GM18868 (cell line): Measurements from ENCODE around the gene SH3RF1.

Experiments used
- ATAC-seq: cut with Tn5 transposase; IDR thresholded peaks from one replicate; pipeline ENCODE4 v1.9.1; 2021; ENCODE audit warnings: mild to moderate bottlenecking, moderate library complexity; ENCODE audit not compliant: unreplicated experiment

Gene SH3RF1

DNA sequence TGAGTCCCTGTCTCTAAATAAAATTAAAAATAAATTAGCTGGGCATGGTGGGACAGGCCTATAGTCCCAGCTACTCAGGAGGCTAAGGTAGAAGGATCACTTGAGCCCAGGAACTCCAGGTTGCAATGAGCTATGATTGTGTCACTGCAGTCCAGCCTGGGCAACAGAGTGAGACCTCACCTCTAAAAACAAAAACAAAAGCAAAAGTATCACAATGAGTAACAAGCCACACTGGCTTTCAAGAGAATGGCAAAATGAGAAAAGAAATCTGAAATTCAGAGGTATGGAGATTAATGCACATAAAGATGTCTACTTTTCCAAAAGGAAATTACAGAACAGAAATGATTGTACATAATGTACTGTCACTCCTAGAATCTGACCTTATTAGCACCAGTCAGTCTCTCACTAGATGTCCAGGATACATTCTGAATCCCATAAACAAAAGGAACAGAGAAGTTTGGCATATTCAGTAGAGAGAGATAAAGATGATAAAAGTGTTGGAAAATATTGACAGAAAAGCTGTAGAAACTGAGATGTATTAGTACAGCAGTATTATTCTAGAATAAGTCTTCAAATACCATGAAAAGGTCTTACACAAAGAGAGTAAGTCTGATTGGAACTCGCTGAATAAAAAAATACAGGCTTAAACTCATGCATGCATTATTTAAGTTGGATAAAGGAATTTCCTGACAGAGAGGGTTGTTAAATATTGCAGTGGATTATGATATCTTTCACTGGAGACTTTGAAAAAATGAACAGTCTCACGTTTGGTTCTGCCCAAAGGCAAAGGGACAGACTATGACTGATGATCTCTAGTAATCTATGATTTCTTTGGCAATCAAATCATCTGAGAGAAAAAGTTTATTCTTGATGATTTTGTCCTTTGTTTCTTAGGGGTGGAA, 102.5 kb downstream of the SH3RF1 start:
- peak; percentile 96 for ATAC-seq

DNA sequence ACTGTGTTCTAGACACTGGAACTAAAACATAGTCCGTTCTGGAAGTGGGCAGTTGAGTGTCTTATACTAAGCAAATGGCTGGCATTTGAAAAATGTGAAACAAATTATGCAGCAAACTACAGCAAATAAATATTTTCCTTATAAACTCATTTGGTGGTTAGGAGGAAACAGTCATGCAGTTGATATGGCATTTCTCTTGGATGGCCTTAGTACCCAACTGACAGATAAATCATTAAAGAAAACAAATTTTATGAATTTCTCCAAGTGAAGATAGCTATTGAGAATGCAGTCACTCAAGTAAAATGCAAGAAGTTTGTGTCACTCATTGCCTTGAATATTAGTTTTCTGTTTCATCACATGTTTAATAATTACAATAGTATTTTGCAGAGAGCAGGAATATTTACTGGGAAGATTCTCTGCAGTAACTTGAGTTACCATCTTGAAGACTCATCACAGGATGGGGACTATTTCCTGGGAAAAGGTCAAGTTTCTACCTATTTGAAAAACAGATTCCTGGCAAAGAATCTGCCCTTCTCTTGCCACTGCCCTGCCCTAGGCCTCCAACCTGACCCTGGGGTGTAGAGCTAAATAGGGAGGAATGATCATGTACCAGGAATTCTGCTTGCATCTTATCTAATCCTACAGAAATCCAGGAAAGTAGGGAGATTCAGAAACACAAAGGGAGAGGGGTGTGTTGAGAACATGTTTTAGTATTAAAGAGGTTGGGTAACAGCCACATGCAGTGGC, 105.9 kb downstream of the SH3RF1 start:
- no peak for ATAC-seq

DNA sequence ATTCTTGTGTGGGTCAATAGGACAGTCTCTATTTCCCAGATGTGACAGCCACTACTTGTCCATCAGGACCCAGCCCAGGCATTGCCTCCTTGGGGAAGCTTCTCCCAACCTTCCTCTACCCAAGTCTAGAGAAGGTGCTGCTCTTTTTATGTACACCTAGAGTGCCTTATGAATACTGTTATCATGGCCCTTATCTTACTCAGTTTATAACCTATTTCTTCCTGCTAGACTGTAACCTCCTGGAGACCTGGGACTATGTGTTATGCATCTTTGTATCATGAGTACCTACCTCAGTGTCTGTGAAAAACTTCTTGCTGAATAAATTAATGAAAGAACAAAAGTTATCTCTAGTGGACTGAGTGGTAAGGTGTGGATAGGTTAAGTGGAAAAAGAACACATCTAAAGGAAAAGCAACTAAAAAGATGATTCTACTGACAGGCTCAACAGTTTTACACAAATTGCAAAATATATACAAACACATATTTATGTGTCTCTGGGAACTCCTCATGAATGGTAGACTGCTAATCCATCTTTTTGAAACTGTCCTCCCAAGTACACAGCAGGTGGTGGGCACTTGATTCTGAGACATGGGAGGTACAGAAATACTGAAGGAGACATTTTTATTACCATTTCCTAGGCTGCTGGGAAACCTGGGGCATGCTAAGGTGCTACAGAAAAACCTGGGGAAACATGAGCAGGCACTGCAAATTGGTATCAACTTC, 106.6 kb downstream of the SH3RF1 start:
- ATAC-seq: no peak

DNA sequence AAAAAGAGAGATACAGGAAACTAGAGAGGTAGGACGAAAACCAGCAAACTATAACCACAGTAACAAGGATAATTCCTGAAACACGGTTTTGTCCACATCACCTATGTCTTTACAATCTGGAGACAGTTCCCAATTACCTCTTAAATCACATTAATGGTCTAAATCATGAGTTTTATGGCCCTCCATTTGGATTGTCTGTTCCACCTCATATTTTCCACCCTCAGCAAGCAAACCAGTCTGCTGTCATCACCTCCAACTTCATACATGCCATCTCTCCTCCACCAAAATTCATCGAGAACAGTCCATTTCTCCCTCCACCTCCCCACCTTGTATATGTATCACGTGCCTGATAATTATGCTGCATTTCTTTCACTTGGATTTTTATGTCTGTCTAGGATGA, 107.3 kb downstream of the SH3RF1 start:
- ATAC-seq: no peak

DNA sequence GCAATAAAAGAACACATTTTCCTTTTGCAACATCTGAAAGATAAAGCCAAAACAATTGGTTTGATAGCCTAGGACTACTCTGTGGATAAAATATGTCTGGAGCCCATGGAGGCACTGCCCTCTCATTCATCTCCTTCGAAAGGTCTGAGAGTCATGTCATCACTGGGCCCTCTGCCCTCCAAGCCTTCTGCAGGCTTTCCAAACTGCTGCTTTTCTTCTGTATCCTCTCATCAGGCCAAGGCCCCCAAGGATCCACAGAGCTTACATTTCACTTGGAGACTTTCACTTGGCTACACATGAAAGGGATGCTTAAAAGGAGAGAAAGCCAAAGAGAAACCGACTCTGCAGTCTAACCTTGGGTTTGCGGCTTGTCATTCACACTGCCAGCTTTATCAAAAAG, 109.9 kb downstream of the SH3RF1 start:
- no peak for ATAC-seq

DNA sequence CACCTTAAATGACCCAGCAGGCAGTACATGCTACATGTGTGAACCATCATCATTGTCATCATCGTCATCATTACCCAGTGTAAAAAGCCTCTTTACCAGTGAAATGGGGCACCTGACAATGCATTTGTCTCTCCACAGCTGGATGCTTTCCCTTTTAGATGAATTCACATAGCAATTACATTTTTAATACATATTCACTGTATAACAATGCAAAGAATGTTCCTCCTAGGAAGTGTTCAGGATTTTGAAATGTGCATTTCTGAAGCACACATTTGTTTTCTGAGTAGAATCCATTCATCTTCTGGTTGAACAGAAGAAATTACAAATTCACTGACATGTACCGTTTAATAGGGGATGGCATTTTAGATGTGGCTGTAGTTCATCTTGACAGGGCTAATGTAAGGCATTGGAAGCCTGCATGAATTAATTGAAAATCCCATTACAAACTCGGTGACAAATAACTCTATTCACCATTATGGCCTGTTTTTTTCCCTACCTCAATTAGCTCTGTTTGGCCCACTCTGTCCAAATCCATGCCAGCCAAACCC, 111.1 kb downstream of the SH3RF1 start:
- no peak for ATAC-seq

DNA sequence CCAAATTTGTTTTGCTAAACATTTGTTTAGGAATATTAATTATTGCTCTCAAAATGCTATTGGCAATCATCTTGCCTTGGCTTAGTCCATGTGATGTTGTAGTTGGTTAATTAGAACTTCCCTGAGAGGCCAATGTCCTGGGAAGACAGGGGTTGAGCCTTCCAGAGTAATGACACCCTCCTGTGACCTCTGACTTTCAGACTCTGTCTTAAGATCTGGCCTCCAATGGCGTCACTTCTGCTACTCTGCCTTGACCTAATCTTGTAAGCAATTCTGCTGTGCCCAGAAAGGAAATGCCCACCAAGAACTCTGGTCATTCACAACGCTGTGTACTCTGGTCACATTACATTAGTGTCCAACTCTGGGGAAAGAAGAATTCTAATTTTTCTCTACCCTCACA, 111.9 kb downstream of the SH3RF1 start:
- ATAC-seq: no peak

DNA sequence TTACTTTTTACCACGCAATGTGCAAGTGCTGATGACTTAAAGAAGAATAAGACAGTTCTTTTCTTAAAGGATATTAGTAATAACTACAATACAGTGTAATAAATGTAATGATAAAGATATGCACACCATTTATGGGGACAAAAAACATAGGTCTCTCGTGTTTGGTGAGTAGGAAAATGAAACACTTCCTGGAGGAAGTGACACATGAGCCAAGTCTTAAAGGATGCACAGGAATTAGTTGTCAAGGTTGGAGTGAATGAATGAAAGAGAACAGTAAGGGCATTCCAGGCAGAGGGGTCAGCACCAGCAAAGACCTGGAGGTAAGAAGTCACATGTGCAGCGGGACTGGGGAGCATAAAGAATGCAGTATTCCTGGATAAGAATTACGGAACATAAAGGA, 112.7 kb downstream of the SH3RF1 start:
- ATAC-seq: no peak

DNA sequence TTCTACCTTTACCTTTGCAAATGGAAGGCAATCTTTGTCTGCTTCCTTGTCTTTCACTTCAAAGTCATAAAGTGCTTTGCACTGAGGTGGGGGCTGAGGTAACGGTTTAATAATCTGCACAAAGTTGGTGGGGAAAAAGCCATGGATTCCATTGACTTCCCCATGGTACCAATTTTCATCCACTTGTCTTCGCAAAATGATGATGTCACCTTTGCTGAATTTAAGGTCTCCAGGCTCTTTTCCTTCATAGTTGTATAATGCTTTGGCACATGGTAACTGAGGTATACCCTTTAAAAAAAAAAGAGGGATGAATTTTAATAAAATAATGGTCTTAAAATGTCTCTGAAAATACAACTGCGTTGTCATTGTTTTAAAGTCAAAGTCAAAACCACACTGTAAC, 114.4 kb downstream of the SH3RF1 start:
- no peak for ATAC-seq

DNA sequence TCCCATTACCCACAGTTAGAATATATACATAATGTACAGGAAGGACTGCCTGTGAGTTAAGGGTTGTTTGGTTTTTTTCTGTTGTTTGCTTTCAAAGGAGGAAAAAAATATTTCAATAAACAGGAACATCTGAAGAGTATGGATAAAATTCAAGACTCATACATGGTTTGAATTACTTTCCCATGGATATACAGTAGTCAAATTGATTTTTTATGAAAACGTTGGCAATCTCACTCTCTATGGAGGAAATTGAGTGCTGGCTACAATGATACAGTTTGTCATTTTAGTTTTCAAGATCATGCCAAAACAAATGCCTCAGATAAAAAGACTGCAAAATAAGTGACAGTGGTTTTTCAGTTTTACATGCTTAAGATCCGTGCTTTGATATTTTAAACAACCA, 116.6 kb downstream of the SH3RF1 start:
- ATAC-seq: no peak

DNA sequence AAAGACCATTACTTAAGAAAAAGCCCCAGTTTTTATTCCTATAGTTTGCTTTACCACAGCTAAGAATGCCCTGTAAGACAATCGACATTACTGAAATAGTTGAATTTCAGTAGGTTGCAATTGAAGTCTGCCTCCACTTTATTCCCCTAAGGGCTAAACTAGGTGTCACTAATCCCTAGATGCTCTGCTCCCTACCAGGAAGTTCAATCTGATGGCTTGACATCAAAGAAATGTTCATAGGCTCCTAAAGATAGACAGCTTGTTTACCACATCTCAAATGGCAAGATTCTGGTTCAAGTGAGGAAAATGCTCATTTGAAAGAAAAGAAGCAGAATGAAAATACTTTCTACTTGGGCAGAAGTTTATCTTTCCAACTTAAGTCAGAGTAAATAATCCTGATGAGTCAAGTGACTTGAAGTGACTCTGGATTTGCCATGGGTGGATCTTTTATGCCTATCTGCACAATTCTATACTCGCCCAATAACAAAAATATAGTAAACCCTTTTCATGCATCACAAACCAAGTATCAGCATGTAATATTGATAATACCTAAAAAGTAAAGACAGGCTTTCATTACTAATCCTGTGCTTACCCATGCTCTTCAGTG, 117.2 kb downstream of the SH3RF1 start:
- no peak for ATAC-seq

DNA sequence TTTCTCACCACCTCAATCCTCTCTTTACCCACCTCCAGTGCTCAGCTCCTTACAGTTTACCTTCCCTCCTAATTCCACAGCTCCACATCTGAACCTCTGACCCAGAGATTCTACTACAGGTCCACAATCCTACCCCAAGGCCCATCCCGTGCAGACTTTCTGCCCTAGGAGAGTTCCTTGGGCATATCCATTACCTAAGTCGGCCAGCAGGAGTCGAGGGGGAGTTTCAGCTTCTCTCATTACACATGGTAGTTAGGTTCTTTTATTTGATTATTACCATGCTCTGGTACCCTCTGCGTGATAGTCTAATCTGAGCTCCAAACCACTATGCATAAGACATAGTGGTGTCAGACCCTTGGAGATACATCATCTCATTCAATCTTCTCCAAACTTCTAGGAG, 117.9 kb downstream of the SH3RF1 start:
- ATAC-seq: no peak

DNA sequence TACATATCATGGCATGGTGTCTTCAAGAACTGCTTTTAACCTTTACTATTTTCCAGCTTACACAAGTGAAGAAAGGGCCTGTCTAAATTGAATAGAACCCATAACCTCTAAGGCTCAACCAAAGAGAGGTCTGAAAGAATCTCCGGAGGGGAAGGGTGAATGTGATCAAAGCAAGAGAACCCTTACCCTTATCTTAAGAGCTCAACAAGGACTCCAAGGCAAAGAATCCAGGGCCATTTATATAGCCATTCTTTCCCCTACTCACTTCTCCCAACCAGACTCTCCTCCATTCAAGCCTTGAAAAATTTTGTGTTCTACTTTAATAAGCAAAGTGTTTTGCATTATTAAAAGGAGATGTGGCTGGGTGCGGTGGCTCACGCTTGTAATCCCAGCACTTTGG, 118.7 kb downstream of the SH3RF1 start:
- no peak for ATAC-seq

DNA sequence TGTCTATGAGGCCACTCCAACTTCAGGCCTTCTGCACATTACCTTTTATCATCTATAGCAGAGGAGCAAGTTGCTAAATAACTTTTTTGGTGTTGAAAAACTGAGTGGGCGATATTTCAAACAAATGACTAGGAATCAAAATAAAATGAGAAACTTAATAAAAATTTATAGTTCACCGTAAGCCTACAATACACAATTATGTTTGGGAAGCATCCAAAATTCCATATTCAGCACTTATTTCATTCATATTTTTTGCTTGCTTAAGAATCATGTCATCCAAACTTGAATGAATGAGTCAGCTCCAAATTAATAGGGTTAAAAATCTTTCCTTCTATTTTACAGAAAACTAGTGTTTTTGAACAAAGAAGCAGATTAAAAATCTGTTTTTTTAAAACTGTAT, 119.1 kb downstream of the SH3RF1 start:
- no peak for ATAC-seq

DNA sequence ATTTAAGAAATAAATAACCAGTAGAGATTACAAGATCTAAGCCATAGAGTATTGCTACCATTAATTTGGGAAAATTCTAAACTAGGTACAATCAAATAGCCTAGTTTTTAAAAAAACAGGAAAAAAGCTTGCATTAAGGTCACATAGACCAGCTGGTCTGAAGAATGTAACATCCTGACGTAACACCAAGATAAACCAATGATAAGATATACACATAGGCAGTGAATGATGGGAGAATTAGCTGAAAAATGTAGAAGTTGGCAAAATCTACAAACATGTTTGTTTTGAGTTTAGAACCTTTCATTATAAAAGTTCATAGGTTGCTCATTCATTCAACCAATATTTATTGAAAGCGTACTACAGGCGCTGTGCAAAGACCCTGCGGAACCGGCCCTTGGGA, 120.0 kb downstream of the SH3RF1 start:
- ATAC-seq: no peak

DNA sequence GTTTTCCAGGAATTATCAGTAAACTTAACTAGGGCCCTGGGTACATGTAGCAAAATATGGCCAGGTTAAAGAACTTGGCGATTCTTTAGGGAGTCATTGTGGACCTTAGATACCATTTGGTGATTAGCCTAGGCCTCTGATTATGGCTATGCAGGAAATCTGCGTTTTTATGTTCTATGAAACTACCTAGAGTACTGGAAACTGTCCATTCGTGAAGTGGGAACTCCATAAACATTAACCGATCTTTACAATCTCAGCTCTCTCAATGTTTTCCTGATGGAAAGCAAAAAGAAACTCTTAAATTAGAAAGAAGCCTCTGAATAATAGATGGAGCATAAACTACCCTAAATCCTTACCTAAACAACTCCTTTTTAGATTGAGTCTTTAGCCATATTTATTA, 121.9 kb downstream of the SH3RF1 start:
- no peak for ATAC-seq

DNA sequence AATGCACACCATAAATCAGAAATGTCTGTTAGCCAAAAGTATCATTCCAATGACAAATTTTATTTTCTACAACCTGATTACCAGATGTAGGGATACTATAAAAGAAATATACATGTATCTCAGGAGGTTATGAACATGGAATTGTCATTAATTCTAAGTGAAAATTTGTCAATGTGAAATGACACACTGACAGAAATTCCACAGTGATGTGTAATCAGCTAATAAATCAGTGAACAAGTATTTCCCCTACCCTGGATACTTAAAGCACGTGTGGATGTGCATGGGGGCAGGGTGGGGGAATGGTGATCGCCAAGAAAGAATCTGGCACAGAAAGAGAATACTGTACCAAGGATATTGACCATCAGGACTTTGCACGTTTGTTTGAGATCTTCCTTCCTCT, 123.6 kb downstream of the SH3RF1 start:
- no peak for ATAC-seq

DNA sequence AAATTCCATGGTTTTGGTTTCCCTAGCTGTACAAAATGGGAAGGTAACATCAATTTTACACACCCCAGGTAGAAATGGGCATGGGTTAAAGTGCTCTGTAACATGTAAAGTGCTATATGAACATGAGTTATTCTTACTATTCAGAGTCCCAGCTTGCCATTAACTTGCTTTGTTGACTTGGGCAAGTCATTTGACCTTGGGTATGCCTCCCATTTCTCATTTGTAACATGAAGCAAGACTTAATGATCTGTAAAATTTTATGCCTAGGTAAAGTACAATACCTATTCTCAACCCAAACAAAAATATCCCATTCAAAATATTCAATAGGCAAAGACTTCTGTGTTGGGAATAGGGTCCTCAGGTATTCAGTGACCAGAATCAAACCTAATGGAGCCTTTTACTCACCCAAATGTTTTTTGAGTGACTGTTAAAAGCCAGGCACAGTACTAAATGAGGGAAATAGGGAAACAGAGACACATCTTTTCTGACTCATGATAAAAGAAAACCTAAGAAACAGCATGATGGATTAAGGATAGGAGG, 126.6 kb downstream of the SH3RF1 start:
- ATAC-seq: no peak

DNA sequence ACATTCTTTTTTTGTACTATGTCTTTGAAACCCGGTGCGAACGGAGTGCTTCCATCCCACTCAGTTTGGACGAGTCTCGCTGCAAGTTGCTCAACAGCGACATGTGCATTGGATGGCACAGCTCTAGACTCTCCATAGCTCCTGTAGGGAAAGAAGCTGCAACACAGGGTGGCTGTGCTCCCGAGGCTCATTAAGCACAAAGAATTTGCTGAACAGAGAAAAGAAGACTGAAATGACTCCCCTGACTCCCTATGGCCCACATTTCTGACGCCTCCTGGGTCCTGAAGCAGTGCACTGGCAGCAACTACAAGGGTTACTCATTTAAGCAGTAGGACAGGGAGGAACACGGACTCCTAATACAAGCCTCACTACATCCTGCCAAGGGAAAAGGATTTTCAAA, 127.4 kb downstream of the SH3RF1 start:
- ATAC-seq: no peak

DNA sequence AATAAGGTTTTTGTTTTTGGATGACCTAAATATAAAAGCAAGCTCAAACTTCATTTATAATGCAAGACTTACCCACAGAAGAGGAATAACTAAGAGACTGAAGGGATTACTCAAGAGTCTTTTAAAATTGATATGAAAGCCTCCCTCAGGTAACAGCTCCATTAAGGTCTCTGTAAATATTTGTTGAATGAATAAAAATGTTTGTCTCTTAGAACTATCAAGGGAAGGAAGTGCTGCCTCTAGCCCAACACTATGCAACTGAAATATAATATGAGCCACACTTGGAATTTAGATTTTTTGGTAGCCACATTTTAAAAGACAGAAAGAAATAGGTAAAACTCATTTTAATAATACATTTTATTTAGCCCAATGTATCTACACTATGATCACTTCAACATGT, 127.8 kb downstream of the SH3RF1 start:
- no peak for ATAC-seq

DNA sequence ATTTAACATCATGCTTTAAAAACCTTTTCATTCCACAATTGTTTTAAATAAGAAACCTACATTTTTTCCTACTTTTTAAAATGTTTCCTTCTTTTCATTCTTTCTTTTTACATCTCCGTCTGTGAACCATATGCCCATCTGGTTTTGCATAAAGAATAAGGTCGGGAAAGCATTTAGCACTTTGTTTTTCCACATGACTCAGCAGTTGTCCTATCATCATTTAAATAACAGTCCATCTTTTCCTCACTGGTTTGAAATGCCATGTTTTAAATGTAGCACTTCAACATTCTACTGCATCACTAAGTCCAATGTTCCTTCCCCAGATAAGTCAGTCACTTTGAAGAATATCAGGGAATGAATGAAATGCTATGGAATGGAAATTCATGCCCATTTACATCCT, 128.4 kb downstream of the SH3RF1 start:
- ATAC-seq: no peak
